B cell (primary cell): Measurements from ENCODE around the gene ADAMTS13. TPM values are rescaled to one million over a fixed set of nuclear protein-coding genes. Genes with fewer than 3 reads are reported as not detected.
A peak's percentile ranks its signal among the peaks of the same experiment; 100 is the strongest.

ENCODE experiments used
- ATAC-seq: fragments of 200-7000 bp; cut with Tn5 transposase; one replicate; pipeline ENCODE4 v1.10.0; 2021; ENCODE audit warnings: low read depth, mild to moderate bottlenecking, moderate number of reproducible peaks, moderate library complexity
- CTCF ChIA-PET: fragments of 350-600 bp; sonication (Branson Sonifier 250); formaldehyde crosslinking; loops from one replicate; lab custom pipeline; 2021; ENCODE audit warnings: antibody characterized with exemption, inconsistent platforms; lab: Charles Lee
- POLR2A ChIA-PET: fragments of 350-600 bp; sonication (Branson Sonifier 250); formaldehyde crosslinking; loops from one replicate; lab custom pipeline; 2021; ENCODE audit warnings: antibody characterized with exemption; lab: Charles Lee
- DNase-seq: peaks from one replicate; pipeline ENCODE4 v3.0.0; 2013
- H2AFZ ChIP-seq: 2 replicates; pipeline ENCODE4 v1.6.1; 2012; ENCODE audit warnings: mild to moderate bottlenecking, low read depth, low read length; ENCODE audit not compliant: insufficient read depth, poor library complexity, severe bottlenecking
- H3K27ac ChIP-seq, 2 donors: 1 replicate in 1 of 2; 2 replicates in 1 of 2; pipeline ENCODE4 v1.5.1; 2012 to 2013; ENCODE audit warnings: low read length in 2 of 2, mild to moderate bottlenecking in 2 of 2, moderate library complexity in 1 of 2
- H3K27me3 ChIP-seq, 4 experiments: fragments of 200-600 bp in 1 of 4; sonication (generic) in 1 of 4; replicated peaks in 1 of 4; 1 replicate in 2 of 4; 2 replicates in 2 of 4; pipeline versions ENCODE4 v1.6.1 to v1.7.0; 2013 to 2016; ENCODE audit warnings: low read length in 3 of 4, mild to moderate bottlenecking in 2 of 4, mixed read lengths in 1 of 4, moderate library complexity in 1 of 4; ENCODE audit not compliant: insufficient read depth in 4 of 4, control insufficient read depth in 3 of 4; ENCODE audit errors: control extremely low read depth in 1 of 4
- H3K36me3 ChIP-seq, 2 experiments: replicated peaks in 1 of 2; 1 replicate in 1 of 2; 2 replicates in 1 of 2; pipeline versions ENCODE4 v1.6.1 to v1.7.1; 2013; ENCODE audit warnings: low read length in 1 of 2; ENCODE audit not compliant: insufficient read depth in 2 of 2, control insufficient read depth in 1 of 2; ENCODE audit errors: control extremely low read depth in 1 of 2, extremely low read depth in 1 of 2
- H3K4me1 ChIP-seq, 2 donors: fragments of 200-600 bp in 1 of 2; sonication (generic) in 1 of 2; 1 replicate in 1 of 2; 2 replicates in 1 of 2; pipeline versions ENCODE4 v1.5.1 to v1.6.1; 2013 to 2017; ENCODE audit warnings: low read length in 2 of 2; ENCODE audit not compliant: control insufficient read depth in 2 of 2, insufficient read depth in 2 of 2
- H3K4me2 ChIP-seq: replicated peaks from 2 replicates; pipeline ENCODE3; 2012; ENCODE audit warnings: mild to moderate bottlenecking, low read depth, low read length; ENCODE audit not compliant: poor library complexity, severe bottlenecking
- H3K4me3 ChIP-seq, 5 experiments: fragments of 200-600 bp in 1 of 5; sonication (generic) in 1 of 5; 1 replicate in 3 of 5; 2 replicates in 2 of 5; pipeline versions ENCODE4 v1.5.1 to v1.7.0; 2011 to 2016; ENCODE audit warnings: low read length in 4 of 5, mild to moderate bottlenecking in 4 of 5, low read depth in 2 of 5, control low read depth in 1 of 5, moderate library complexity in 1 of 5; ENCODE audit not compliant: insufficient read depth in 1 of 5; ENCODE audit errors: control extremely low read depth in 1 of 5, extremely low read depth in 1 of 5
- H3K79me2 ChIP-seq: fragments of 200-600 bp; sonication (generic); one replicate; pipeline ENCODE4 v1.6.0; 2016; ENCODE audit warnings: low read length; ENCODE audit not compliant: control insufficient read depth, insufficient read depth
- H3K9ac ChIP-seq: fragments of 200-600 bp; sonication (generic); 2 replicates; pipeline ENCODE4 v1.6.1; 2017; ENCODE audit warnings: mild to moderate bottlenecking, low read length, moderate library complexity
- H3K9me3 ChIP-seq, 3 donors: one replicate each; pipeline versions ENCODE4 v1.6.1 to v1.7.1; 2013; ENCODE audit warnings: low read length in 2 of 3; ENCODE audit not compliant: control insufficient read depth in 2 of 3, insufficient read depth in 1 of 3; ENCODE audit errors: control extremely low read depth in 1 of 3
- H4K20me1 ChIP-seq: 2 replicates; pipeline ENCODE4 v1.6.0; 2012; ENCODE audit warnings: mild to moderate bottlenecking, low read length; ENCODE audit not compliant: insufficient read depth, control insufficient read depth, poor library complexity, severe bottlenecking
- H3K27ac Mint-ChIP-seq: one replicate; pipeline ENCODE4 v1.8.0; 2021; ENCODE audit warnings: mixed read lengths
- H3K27me3 Mint-ChIP-seq: one replicate; pipeline ENCODE4 v1.8.0; 2021; ENCODE audit warnings: mixed read lengths
- H3K4me1 Mint-ChIP-seq: one replicate; pipeline ENCODE4 v1.8.0; 2021; ENCODE audit warnings: mixed read lengths
- H3K4me3 Mint-ChIP-seq: one replicate; pipeline ENCODE4 v1.8.0; 2021; ENCODE audit warnings: mixed read lengths
- H3K9me3 Mint-ChIP-seq: one replicate; pipeline ENCODE4 v1.8.0; 2022; ENCODE audit warnings: mixed read lengths; ENCODE audit not compliant: insufficient read depth
- EZH2 ChIP-seq: IDR thresholded peaks from 2 replicates; pipeline ENCODE4 v1.6.1; 2012; ENCODE audit warnings: borderline replicate concordance, low read depth, mild to moderate bottlenecking, moderate library complexity, low read length; ENCODE audit not compliant: insufficient read depth, poor library complexity, severe bottlenecking
- WGBS: methylation state at CpG from one replicate; pipeline ENCODE4 v1.1.5; 2013; ENCODE audit warnings: missing lambda C conversion rate; ENCODE audit not compliant: insufficient coverage; 5-methylcytosine and 5-hydroxymethylcytosine counted together
- intact Hi-C: fragments of 100-400 bp; cut with micrococcal nuclease; formaldehyde crosslinking; loops from one replicate; pipeline ENCODE4 v1.10.0; 2022
- polyA plus RNA-seq: library from polyadenylated mRNA; depleted of rRNA; stranded (reverse); fragments of >200 nt; gene quantifications from 2 replicates; pipeline ENCODE4 v1.2.3, GENCODE V29; 2012
- total RNA-seq, 2 donors: library from RNA; stranded (reverse); fragments of 120-200 nt in 1 of 2; gene quantifications; 1 replicate in 1 of 2; 2 replicates in 1 of 2; pipeline versions ENCODE4 v1.2.3 to v1.2.4, GENCODE V29; 2013 to 2022
- TF ChIP-seq, protein P1 (sequence below): fragments of 200-600 bp; IDR thresholded peaks from one replicate; pipeline ENCODE4 v1.8.0; 2022; ENCODE audit warnings: antibody characterized with exemption, mild to moderate bottlenecking

The ADAMTS13 gene
- total and polyA plus RNA-seq, 2 donors (not counting 1 experiment from before 2014, with no cell fraction given): 2.5 to 5.7 TPM

DNA sequence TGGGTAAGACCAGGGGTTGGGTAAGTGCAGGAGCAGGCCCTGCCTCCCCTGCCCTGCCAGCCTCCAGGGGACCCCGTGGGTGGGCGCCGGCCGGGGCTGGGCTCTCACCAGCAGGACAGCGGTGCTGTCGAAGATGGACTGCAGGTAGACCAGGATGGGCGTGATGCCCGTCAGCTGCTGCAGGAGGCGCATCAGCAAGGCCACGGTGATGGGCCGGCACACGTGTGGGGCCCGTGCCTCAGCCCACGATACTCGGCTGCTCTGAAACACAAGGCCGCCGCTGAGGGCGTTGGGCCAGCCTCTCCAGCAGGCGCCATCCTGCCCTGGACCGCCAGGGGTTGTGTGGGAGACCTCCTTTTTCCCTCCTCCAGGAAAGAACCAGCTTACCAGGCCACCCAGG is 52.7 kb downstream of the ADAMTS13 start:
- ATAC-seq: no peak
- H3K4me3 Mint-ChIP-seq: no peak overlapping the region
- no peak overlapping the region for H3K9ac ChIP-seq
- H3K4me1 Mint-ChIP-seq: peaks cover 36% of the 10 kb centered on the region
- H3K27me3 ChIP-seq: no peaks in the 10 kb centered on the region
- no peak for DNase-seq
- ChIA-PET CTCF (interaction anchor here (0.7 to 1.4 kb wide), 3 partner anchors 12 to 287 kb away, joined by 3 to 4 read pairs (median 3); no protein-coding TSS in a partner anchor), POLR2A (interaction anchor here (0.5 to 0.8 kb wide), 2 partner anchors 13 to 527 kb away, joined by 4 to 5 read pairs; no protein-coding TSS in a partner anchor)
- no peak overlapping the region for H2AFZ ChIP-seq
- intact Hi-C loops: loop anchor here (5.0 to 10.0 kb wide), 2 partner anchors 128 to 360 kb away; partner anchors contain the start of genes MED22 and RPL7A
- peaks cover 0 to 62% of the 10 kb centered on the region in 2 experiments for H3K36me3 ChIP-seq
- no peaks in the 10 kb centered on the region for H3K9me3 Mint-ChIP-seq
- no peak overlapping the region for H3K4me3 ChIP-seq
- TF ChIP-seq, protein P1, sequence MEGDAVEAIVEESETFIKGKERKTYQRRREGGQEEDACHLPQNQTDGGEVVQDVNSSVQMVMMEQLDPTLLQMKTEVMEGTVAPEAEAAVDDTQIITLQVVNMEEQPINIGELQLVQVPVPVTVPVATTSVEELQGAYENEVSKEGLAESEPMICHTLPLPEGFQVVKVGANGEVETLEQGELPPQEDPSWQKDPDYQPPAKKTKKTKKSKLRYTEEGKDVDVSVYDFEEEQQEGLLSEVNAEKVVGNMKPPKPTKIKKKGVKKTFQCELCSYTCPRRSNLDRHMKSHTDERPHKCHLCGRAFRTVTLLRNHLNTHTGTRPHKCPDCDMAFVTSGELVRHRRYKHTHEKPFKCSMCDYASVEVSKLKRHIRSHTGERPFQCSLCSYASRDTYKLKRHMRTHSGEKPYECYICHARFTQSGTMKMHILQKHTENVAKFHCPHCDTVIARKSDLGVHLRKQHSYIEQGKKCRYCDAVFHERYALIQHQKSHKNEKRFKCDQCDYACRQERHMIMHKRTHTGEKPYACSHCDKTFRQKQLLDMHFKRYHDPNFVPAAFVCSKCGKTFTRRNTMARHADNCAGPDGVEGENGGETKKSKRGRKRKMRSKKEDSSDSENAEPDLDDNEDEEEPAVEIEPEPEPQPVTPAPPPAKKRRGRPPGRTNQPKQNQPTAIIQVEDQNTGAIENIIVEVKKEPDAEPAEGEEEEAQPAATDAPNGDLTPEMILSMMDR: no peak
- no peak for TF ChIP-seq EZH2
- WGBS: 77% methylated on average over 20 of the region's 20 CpGs
- H3K4me1 ChIP-seq: peaks cover 31 to 59% of the 10 kb centered on the region in 2 donors
- H3K9me3 ChIP-seq: no peaks in the 10 kb centered on the region
- no peaks in the 10 kb centered on the region for H3K27me3 Mint-ChIP-seq
- peak overlapping the region in 1 of 2 donors; percentile 31 for H3K27ac ChIP-seq
- H3K4me2 ChIP-seq: no peak overlapping the region
- H4K20me1 ChIP-seq: peaks cover 74% of the 10 kb centered on the region
- no peak overlapping the region for H3K27ac Mint-ChIP-seq
- H3K79me2 ChIP-seq: peaks cover 33% of the 10 kb centered on the region

DNA sequence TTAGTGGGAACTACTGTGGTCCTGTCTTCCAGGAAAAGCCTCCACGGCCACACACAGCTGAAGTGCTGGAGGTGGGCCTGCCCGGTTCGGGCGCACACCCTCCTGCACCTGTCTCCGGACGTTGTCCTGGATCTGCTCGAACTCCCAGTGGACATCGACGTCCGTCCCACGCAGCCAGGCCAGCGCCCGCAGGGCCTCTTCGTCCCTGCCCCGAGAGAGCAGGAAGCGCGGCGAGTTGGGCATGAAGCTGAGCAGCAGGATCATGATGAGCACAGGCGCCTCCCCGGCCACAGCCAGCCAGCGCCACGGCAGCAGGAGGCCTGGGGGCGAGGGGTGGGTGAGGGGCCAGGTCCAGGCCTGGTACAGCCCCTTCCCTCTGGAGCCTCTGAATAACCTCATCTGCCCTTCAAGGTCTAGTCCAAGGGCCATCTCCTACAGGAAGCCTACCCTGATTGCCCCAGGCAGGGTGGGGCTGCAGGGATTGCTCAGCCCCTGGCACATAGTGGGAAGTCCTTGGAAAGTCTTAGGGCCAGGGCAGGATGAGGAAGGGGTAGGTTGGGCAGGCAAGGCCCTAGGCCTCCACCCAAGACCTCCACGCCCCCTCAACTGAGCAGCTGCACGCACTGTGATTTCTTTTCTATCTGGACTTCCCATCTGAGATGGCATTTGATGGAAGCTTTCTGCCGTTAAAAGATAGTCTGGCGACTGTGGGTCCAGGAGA is 53.3 kb downstream of the ADAMTS13 start:
- peak overlapping the region; percentile 63 for H3K27ac Mint-ChIP-seq
- TF ChIP-seq, protein P1: no peak
- TF ChIP-seq EZH2: no peak
- Histone ChIP-seq H3K79me2 (peaks cover 33% of the 10 kb centered on the region), H3K36me3 (peaks cover 0 to 62% of the 10 kb centered on the region in 2 experiments), H3K9me3 (no peaks in the 10 kb centered on the region), H3K4me1 (peaks cover 31 to 62% of the 10 kb centered on the region in 2 donors), H3K9ac (no peak overlapping the region), H4K20me1 (peaks cover 69% of the 10 kb centered on the region), H2AFZ (no peak overlapping the region), H3K4me2 (no peak overlapping the region), H3K4me3 (no peak overlapping the region), H3K27ac (no peak overlapping the region), H3K27me3 (no peaks in the 10 kb centered on the region)
- intact Hi-C loops: loop anchor here (5.0 to 10.0 kb wide), 2 partner anchors 128 to 361 kb away; partner anchors contain the start of genes MED22 and RPL7A
- WGBS: 92% methylated on average over 26 of the region's 27 CpGs
- H3K9me3 Mint-ChIP-seq: no peaks in the 10 kb centered on the region
- H3K4me3 Mint-ChIP-seq: no peak overlapping the region
- ATAC-seq: no peak
- no peak for DNase-seq
- ChIA-PET POLR2A (interaction anchor here (0.5 to 0.8 kb wide), 2 partner anchors 13 to 528 kb away, joined by 4 to 5 read pairs; no protein-coding TSS in a partner anchor), CTCF (no interaction called here)
- H3K27me3 Mint-ChIP-seq: no peaks in the 10 kb centered on the region
- H3K4me1 Mint-ChIP-seq: peaks cover 38% of the 10 kb centered on the region
